A549 (cell line): ENCODE results near the gene OR52R1. TPM values are rescaled to one million over a fixed set of nuclear protein-coding genes. Genes with fewer than 3 reads are reported as not detected.

ENCODE experiments used
- ATAC-seq, 2 experiments: fragments of 200-7000 bp in 1 of 2; fragments of >200 bp in 1 of 2; cut with Nextera tagmentation in 1 of 2; cut with Tn5 transposase in 1 of 2; 3 replicates each; pipeline versions ENCODE4 v1.8.0 to v1.9.1; 2018 to 2020; ENCODE audit warnings: mild to moderate bottlenecking in 1 of 2, moderate library complexity in 1 of 2
- CTCF ChIA-PET: fragments of 300-600 bp; sonication (Branson Sonifier 250); formaldehyde crosslinking; extraction: SDS; loops from one replicate; lab custom pipeline; 2021; ENCODE audit warnings: antibody characterized with exemption, inconsistent platforms; lab: Yijun Ruan, JAX
- POLR2A ChIA-PET: fragments of 350-600 bp; formaldehyde crosslinking; extraction: SDS; loops from one replicate; lab custom pipeline; 2021; ENCODE audit warnings: antibody characterized with exemption, inconsistent platforms; lab: Yijun Ruan, JAX
- DNase-seq, 2 experiments: peaks; one replicate each; pipeline versions ENCODE4 v3.0.0 to v3.0.0-alpha.2; 2011 to 2016; ENCODE audit warnings: low read depth in 1 of 2, low spot score in 1 of 2
- FAIRE-seq: peaks from 2 replicates; lab custom pipeline; 2011; peaks lifted over from hg19 to GRCh38; lab: Jason Lieb, UNC
- H3K27ac ChIP-seq, 2 experiments: fragments of >200 bp; sonication (Bioruptor Twin); formaldehyde crosslinking; 3 replicates each; pipeline ENCODE4 v1.5.1; 2016 to 2017
- H3K4me1 ChIP-seq: fragments of >200 bp; sonication (Bioruptor Twin); formaldehyde crosslinking; 3 replicates; pipeline ENCODE4 v1.6.1; 2016
- H3K4me2 ChIP-seq: fragments of >200 bp; sonication (Bioruptor Twin); formaldehyde crosslinking; 3 replicates; pipeline ENCODE4 v1.6.1; 2016
- H3K4me3 ChIP-seq: fragments of >200 bp; sonication (Bioruptor Twin); formaldehyde crosslinking; 3 replicates; pipeline ENCODE4 v1.5.1; 2016
- H3K9me3 ChIP-seq: fragments of >200 bp; sonication (Bioruptor Twin); formaldehyde crosslinking; 3 replicates; pipeline ENCODE4 v1.6.1; 2016
- ATOH8 ChIP-seq: fragments of 250-450 bp; sonication (Bioruptor Pico); IDR thresholded peaks from 2 replicates; pipeline ENCODE4 v1.5.0; 2020; ENCODE audit warnings: low read depth, mild to moderate bottlenecking, moderate library complexity
- CBX8 ChIP-seq: fragments of 200-600 bp; sonication (generic); IDR thresholded peaks from 2 replicates; pipeline ENCODE4 v1.6.1; 2016
- E2F6 ChIP-seq: IDR thresholded peaks from 2 replicates; pipeline ENCODE4 v1.6.1; 2012; ENCODE audit warnings: low read depth, borderline replicate concordance
- EHF ChIP-seq: fragments of 250-450 bp; sonication (Bioruptor Pico); IDR thresholded peaks from 2 replicates; pipeline ENCODE4 v1.5.0; 2020; ENCODE audit warnings: mild to moderate bottlenecking
- EHMT2 ChIP-seq: fragments of 200-600 bp; sonication (generic); IDR thresholded peaks from 2 replicates; pipeline ENCODE4 v1.6.1; 2016; ENCODE audit warnings: antibody characterized with exemption, low read depth, mild to moderate bottlenecking, moderate library complexity
- ELK1 ChIP-seq: fragments of 150-350 bp; IDR thresholded peaks from 2 replicates; pipeline ENCODE4 v1.6.1; 2014; ENCODE audit warnings: low read depth, mild to moderate bottlenecking, low read length
- EP300 ChIP-seq, 2 experiments: fragments of >200 bp; sonication (Bioruptor Twin); formaldehyde crosslinking; IDR thresholded peaks; 2 replicates in 1 of 2; 3 replicates in 1 of 2; pipeline ENCODE4 v1.6.1; 2016 to 2017
- FOSL2 ChIP-seq, 2 experiments: fragments of 450-650 bp in 1 of 2; fragments of >200 bp in 1 of 2; sonication (Bioruptor Twin) in 1 of 2; formaldehyde crosslinking; IDR thresholded peaks; 2 replicates each; pipeline versions ENCODE4 v1.5.0 to v1.6.1; 2016 to 2020; ENCODE audit warnings: mild to moderate bottlenecking in 1 of 2, moderate library complexity in 1 of 2
- HMGXB4 ChIP-seq: fragments of 250-450 bp; sonication (Bioruptor Pico); IDR thresholded peaks from 2 replicates; pipeline ENCODE4 v1.5.0; 2021; ENCODE audit warnings: mild to moderate bottlenecking, moderate library complexity, borderline replicate concordance
- HOXA7 ChIP-seq: fragments of 250-450 bp; sonication (Bioruptor Pico); IDR thresholded peaks from 2 replicates; pipeline ENCODE4 v1.5.0; 2020; ENCODE audit warnings: mild to moderate bottlenecking, moderate library complexity
- HOXB13 ChIP-seq: fragments of 250-450 bp; sonication (Bioruptor Pico); IDR thresholded peaks from 2 replicates; pipeline ENCODE4 v1.5.0; 2020; ENCODE audit warnings: low read depth, mild to moderate bottlenecking, moderate library complexity
- JUN ChIP-seq, 2 experiments: fragments of >200 bp; sonication (Bioruptor Twin); formaldehyde crosslinking; IDR thresholded peaks; 2 replicates in 1 of 2; 3 replicates in 1 of 2; pipeline ENCODE4 v1.6.1; 2016 to 2017
- KDM1A ChIP-seq: fragments of 200-600 bp; sonication (generic); IDR thresholded peaks from 2 replicates; pipeline ENCODE4 v1.6.1; 2016; ENCODE audit warnings: low read depth, mild to moderate bottlenecking
- KDM5A ChIP-seq: fragments of 200-600 bp; sonication (generic); IDR thresholded peaks from 2 replicates; pipeline ENCODE4 v1.6.1; 2016; ENCODE audit warnings: antibody characterized with exemption, mild to moderate bottlenecking
- MAFK ChIP-seq: fragments of 450-650 bp; IDR thresholded peaks from 2 replicates; pipeline ENCODE4 v1.6.1; 2014; ENCODE audit not compliant: partially characterized antibody
- MAZ ChIP-seq: fragments of 150-350 bp; IDR thresholded peaks from 2 replicates; pipeline ENCODE4 v1.6.1; 2014; ENCODE audit warnings: antibody characterized with exemption, low read depth, low read length, borderline replicate concordance
- MYC ChIP-seq: IDR thresholded peaks from 2 replicates; pipeline ENCODE4 v1.6.1; 2012; ENCODE audit warnings: mild to moderate bottlenecking, inconsistent platforms, low read length, improper control_type of control experiment, borderline replicate concordance
- NFE2L2 ChIP-seq: fragments of 150-350 bp; conservative IDR thresholded peaks from 2 replicates; pipeline ENCODE4 v1.6.1; 2014; ENCODE audit warnings: low read length
- PBX3 ChIP-seq: IDR thresholded peaks from 2 replicates; pipeline ENCODE4 v1.6.1; 2012
- POLR2A ChIP-seq: IDR thresholded peaks from 2 replicates; pipeline ENCODE4 v1.6.1; 2012; ENCODE audit warnings: mild to moderate bottlenecking, low read length
- POLR2AphosphoS2 ChIP-seq: conservative IDR thresholded peaks from 2 replicates; pipeline ENCODE4 v1.6.1; 2012; ENCODE audit warnings: low read length, improper control_type of control experiment, inconsistent platforms
- RCOR1 ChIP-seq: fragments of 150-350 bp; IDR thresholded peaks from 2 replicates; pipeline ENCODE4 v1.6.1; 2014; ENCODE audit warnings: antibody characterized with exemption, low read length, low read depth
- SREBF2 ChIP-seq: fragments of 450-650 bp; IDR thresholded peaks from 2 replicates; pipeline ENCODE4 v1.6.1; 2014; ENCODE audit warnings: mild to moderate bottlenecking, moderate library complexity
- TP53 ChIP-seq: fragments of 250-450 bp; sonication (Bioruptor Pico); IDR thresholded peaks from 2 replicates; pipeline ENCODE4 v1.5.0; 2021; ENCODE audit warnings: mild to moderate bottlenecking, moderate library complexity
- ZFP36 ChIP-seq: fragments of 450-650 bp; IDR thresholded peaks from 2 replicates; pipeline ENCODE4 v1.6.1; 2014; ENCODE audit warnings: borderline replicate concordance; ENCODE audit not compliant: partially characterized antibody
- WGBS: methylation state at CpG from one replicate; pipeline ENCODE4 v1.1.6; 2017; ENCODE audit errors: missing lambda C conversion rate; 5-methylcytosine and 5-hydroxymethylcytosine counted together
- polyA minus RNA-seq: library from RNA; depleted of rRNA, polyadenylated mRNA; stranded (reverse); fragments of >200 nt; gene quantifications from 2 replicates; pipeline ENCODE4 v1.2.3, GENCODE V29; 2011; rRNA and poly(A)+ RNA removed
- polyA plus RNA-seq, 4 experiments: library from polyadenylated mRNA; depleted of rRNA in 3 of 4; stranded (reverse); fragments of >200 nt; fragmentation: RNase III in 1 of 4; extraction: RNeasy Plus Mini Kit Qiagen cat#74134 plus additional on column Dnase treatment in 1 of 4; gene quantifications; 2 replicates in 3 of 4; 3 replicates in 1 of 4; pipeline ENCODE4 v1.2.3, GENCODE V29; 2011 to 2017

The OR52R1 gene
- not detected in 2 replicates for polyA plus RNA-seq (2011; rRNA removed)
- not detected in 2 replicates for polyA plus RNA-seq (2012; cell fraction: cytosol; rRNA removed)
- not detected in 2 replicates for polyA plus RNA-seq (2012; cell fraction: nucleus; rRNA removed)
- polyA plus RNA-seq (2017; fragmentation: RNase III; extraction: RNeasy Plus Mini Kit Qiagen cat#74134 plus additional on column Dnase treatment), result not detected in 3 replicates
- polyA minus RNA-seq, result not detected in 2 replicates

- FAIRE-seq (no peak), DNase-seq (no peak), ATAC-seq (no peak)
- no peak within 1 kb of the TSS for H3K27ac ChIP-seq
- CTCF ChIA-PET, result interaction anchor here (1.0 kb wide), 1 partner anchor 617 kb away, joined by 3 read pairs; no protein-coding TSS in a partner anchor
- WGBS, result 0% methylated on average over 3 of the region's 3 CpGs
- H3K4me2 ChIP-seq, result no peak within 1 kb of the TSS
- POLR2A ChIA-PET, result no interaction called here
- H3K4me1 ChIP-seq, result no peaks in the 10 kb centered on the region
- TF ChIP-seq ELK1, result no peak
- no peak for TF ChIP-seq NFE2L2
- no peak for TF ChIP-seq FOSL2 (IDR thresholded peaks at IDR 0.05)
- no peak for TF ChIP-seq FOSL2 (CRISPR knock-in tag; IDR thresholded peaks at IDR 0.05)
- no peak for TF ChIP-seq POLR2AphosphoS2
- no peak for TF ChIP-seq KDM5A
- no peak for TF ChIP-seq EHMT2
- no peak for TF ChIP-seq MAZ
- H3K4me3 ChIP-seq, result no peak within 1 kb of the TSS
- H3K9me3 ChIP-seq, result no peaks in the 10 kb centered on the region
Measured at GRCh38 chr11:4804280-4804679, at the start of gene OR52R1. OR52R1 (minus strand) TSS chr11:4804380; CDS start chr11:4804380, 0 bp downstream.

- Histone ChIP-seq H3K4me3 (no peak overlapping the region), H3K27ac (no peak overlapping the region), H3K4me1 (no peaks in the 10 kb centered on the region), H3K4me2 (no peak overlapping the region), H3K9me3 (no peaks in the 10 kb centered on the region)
- ChIA-PET POLR2A (no interaction called here), CTCF (no interaction called here)
- no peak for TF ChIP-seq E2F6
- no peak for TF ChIP-seq FOSL2 (IDR thresholded peaks at IDR 0.05)
- TF ChIP-seq FOSL2 (CRISPR knock-in tag; IDR thresholded peaks at IDR 0.05), result no peak
- TF ChIP-seq EP300 (IDR thresholded peaks at IDR 0.05), result no peak
- no peak for TF ChIP-seq TP53 (CRISPR knock-in tag)
- TF ChIP-seq KDM1A, result no peak
- TF ChIP-seq HOXB13 (CRISPR knock-in tag), result no peak
- WGBS, result 7% methylated on average over 4 of the region's 4 CpGs
- no peak for ATAC-seq
- FAIRE-seq, result no peak
- no peak for DNase-seq
Measured at GRCh38 chr11:4851033-4851432, 46.9 kb upstream of the OR52R1 start.

GRCh38 chr11:4848908-4849532, 44.8 kb upstream of the OR52R1 start, which contains the start of gene OR51S1:
OR51S1 (minus strand) TSS chr11:4849208; CDS start chr11:4849208, 0 bp downstream.
- no peaks in the 10 kb centered on the region for H3K9me3 ChIP-seq
- no peaks in the 10 kb centered on the region for H3K4me1 ChIP-seq
- ATAC-seq, result no peak
- no peak within 1 kb of the TSS for H3K4me2 ChIP-seq
- ChIA-PET POLR2A (no interaction called here), CTCF (no interaction called here)
- no peak for DNase-seq
- no peak within 1 kb of the TSS for H3K27ac ChIP-seq
- FAIRE-seq, result no peak
- TF ChIP-seq SREBF2 (no peak), ATOH8 (CRISPR knock-in tag) (no peak), CBX8 (no peak), ZFP36 (no peak), POLR2A (no peak), RCOR1 (no peak), NFE2L2 (no peak), EHF (no peak), HOXB13 (CRISPR knock-in tag) (no peak), MAFK (no peak), PBX3 (no peak), MYC (no peak), POLR2AphosphoS2 (no peak), HMGXB4 (CRISPR knock-in tag) (no peak), JUN (IDR thresholded peaks at IDR 0.05) (no peak), HOXA7 (CRISPR knock-in tag) (no peak)
- no peak within 1 kb of the TSS for H3K4me3 ChIP-seq
- WGBS, result 10% methylated on average over 9 of the region's 9 CpGs
